AG08396 (cell line): ENCODE data around the gene L3MBTL4.

Experiments used
- DNase-seq: peaks from one replicate; pipeline ENCODE4 v3.0.0; 2012; ENCODE audit warnings: low spot score, mixed read lengths

The L3MBTL4 gene

GRCh38 chr18:5987249-5987648 is 427.5 kb downstream of the L3MBTL4 start:
- DNase-seq = no peak

- no peak for DNase-seq
Observed at GRCh38 chr18:5986257-5986931, 428.3 kb downstream of the L3MBTL4 start.

- DNase-seq = no peak
Observed at GRCh38 chr18:5984245-5984644, 430.5 kb downstream of the L3MBTL4 start.

- DNase-seq = no peak
Observed at GRCh38 chr18:5983488-5983887, 431.2 kb downstream of the L3MBTL4 start.

GRCh38 chr18:5982332-5982731 is 432.4 kb downstream of the L3MBTL4 start:
- no peak for DNase-seq

GRCh38 chr18:5980721-5981120 is 434.0 kb downstream of the L3MBTL4 start:
- DNase-seq = no peak

GRCh38 chr18:5979971-5980457 is 434.7 kb downstream of the L3MBTL4 start:
- DNase-seq = no peak

GRCh38 chr18:5979176-5979888 is 435.4 kb downstream of the L3MBTL4 start:
- DNase-seq = no peak

GRCh38 chr18:5977022-5977421 is 437.7 kb downstream of the L3MBTL4 start:
- no peak for DNase-seq

- DNase-seq = peak; percentile 49
Observed at GRCh38 chr18:5975111-5976002, 439.4 kb downstream of the L3MBTL4 start.

GRCh38 chr18:5974696-5975095 is 440.0 kb downstream of the L3MBTL4 start:
- DNase-seq = no peak

GRCh38 chr18:5973099-5973498 is 441.6 kb downstream of the L3MBTL4 start:
- no peak for DNase-seq

- DNase-seq = no peak
Observed at GRCh38 chr18:5972298-5972697, 442.4 kb downstream of the L3MBTL4 start.

GRCh38 chr18:5969989-5970403 is 444.7 kb downstream of the L3MBTL4 start:
- DNase-seq = no peak

GRCh38 chr18:5969355-5969988 is 445.2 kb downstream of the L3MBTL4 start:
- DNase-seq = no peak

GRCh38 chr18:5967666-5968065 is 447.0 kb downstream of the L3MBTL4 start:
- DNase-seq = no peak

GRCh38 chr18:5967007-5967406 is 447.7 kb downstream of the L3MBTL4 start:
- DNase-seq = no peak

GRCh38 chr18:5966514-5966913 is 448.2 kb downstream of the L3MBTL4 start:
- DNase-seq = no peak

- no peak for DNase-seq
Observed at GRCh38 chr18:5964996-5965395, 449.7 kb downstream of the L3MBTL4 start.

GRCh38 chr18:5964596-5964995 is 450.1 kb downstream of the L3MBTL4 start:
- DNase-seq = no peak

GRCh38 chr18:5964108-5964507 is 450.6 kb downstream of the L3MBTL4 start:
- DNase-seq = no peak

- no peak for DNase-seq
Observed at GRCh38 chr18:5963267-5963666, 451.4 kb downstream of the L3MBTL4 start.
